GM10248 (cell line): ENCODE data around the gene HES7.

ENCODE experiments used
- CTCF ChIA-PET: fragments of 300-600 bp; sonication (Branson Sonifier 250); formaldehyde crosslinking; extraction: SDS; loops from one replicate; lab custom pipeline; 2021; ENCODE audit warnings: antibody characterized with exemption; lab: Yijun Ruan, JAX
- POLR2A ChIA-PET: fragments of 350-650 bp; sonication (Branson Sonifier 250); formaldehyde crosslinking; extraction: SDS; loops from one replicate; lab custom pipeline; 2020; ENCODE audit warnings: antibody characterized with exemption; lab: Yijun Ruan, JAX
- DNase-seq: peaks from one replicate; pipeline ENCODE4 v3.0.0; 2012; ENCODE audit errors: extremely low spot score
- CTCF ChIP-seq: IDR thresholded peaks from 2 replicates; pipeline ENCODE4 v1.5.1; 2012; ENCODE audit warnings: mild to moderate bottlenecking, low read depth; ENCODE audit errors: extremely low read depth, missing control alignments, control extremely low read depth

The HES7 gene

GRCh38 chr17:8138374-8138671, 14.4 kb upstream of the HES7 start:
- POLR2A ChIA-PET = interaction anchor here (1.6 to 5.5 kb wide), 5 partner anchors 10 to 35 kb away, joined by 6 to 37 read pairs (median 21); partner anchors contain the start of gene PER1
- CTCF ChIA-PET = interaction anchor here (1.0 to 6.6 kb wide), 16 partner anchors 9 to 166 kb away, joined by 3 to 67 read pairs (median 4); partner anchors contain the start of genes CTC1, HES7, PER1 and TMEM107
- TF ChIP-seq CTCF = no peak
- no peak for DNase-seq

GRCh38 chr17:8137645-8138373, 13.9 kb upstream of the HES7 start:
- ChIA-PET CTCF (interaction anchor here (0.7 to 6.6 kb wide), 16 partner anchors 9 to 110 kb away, joined by 3 to 67 read pairs (median 4); partner anchors contain the start of genes CTC1, HES7, PER1 and TMEM107), POLR2A (interaction anchor here (1.0 to 5.5 kb wide), 4 partner anchors 11 to 73 kb away, joined by 4 to 37 read pairs (median 14); partner anchors contain the start of gene AURKB)
- DNase-seq = no peak
- no peak for TF ChIP-seq CTCF

GRCh38 chr17:8133941-8134340, 10.0 kb upstream of the HES7 start:
- no peak for DNase-seq
- POLR2A ChIA-PET = no interaction called here
- no peak for TF ChIP-seq CTCF
- CTCF ChIA-PET = interaction anchor here (1.2 to 2.3 kb wide), 5 partner anchors 12 to 74 kb away, joined by 4 to 9 read pairs (median 4); no protein-coding TSS in a partner anchor

- TF ChIP-seq CTCF = no peak
- ChIA-PET CTCF (interaction anchor here (0.6 to 2.3 kb wide), 3 partner anchors 23 to 73 kb away, joined by 3 to 9 read pairs (median 4); no protein-coding TSS in a partner anchor), POLR2A (no interaction called here)
- no peak for DNase-seq
These were observed 9.5 kb upstream of the HES7 start for GRCh38 chr17:8133399-8133798.

GRCh38 chr17:8131844-8132441, 8.0 kb upstream of the HES7 start:
- TF ChIP-seq CTCF = no peak
- no peak for DNase-seq
- ChIA-PET CTCF (interaction anchor here (6.8 kb wide), 1 partner anchor 7 kb away, joined by 50 read pairs; no protein-coding TSS in a partner anchor), POLR2A (interaction anchor here (0.6 to 1.1 kb wide), 3 partner anchors 9 to 58 kb away, joined by 3 to 4 read pairs (median 3); no protein-coding TSS in a partner anchor)

GRCh38 chr17:8128125-8128784, 4.3 kb upstream of the HES7 start:
- no peak for DNase-seq
- ChIA-PET POLR2A (no interaction called here), CTCF (interaction anchor here (1.0 to 6.8 kb wide), 2 partner anchors 11 to 96 kb away, joined by 3 to 50 read pairs; no protein-coding TSS in a partner anchor)
- no peak for TF ChIP-seq CTCF
